Measurements from ENCODE around the gene TRPM2. TPM values are rescaled to one million over a fixed set of nuclear protein-coding genes. Genes with fewer than 3 reads are reported as not detected.

TRPM2 gene
- total RNA-seq, 4 donors from 2014 or later, result 2.9 to 7.0 (median 6.1) TPM

DNA sequence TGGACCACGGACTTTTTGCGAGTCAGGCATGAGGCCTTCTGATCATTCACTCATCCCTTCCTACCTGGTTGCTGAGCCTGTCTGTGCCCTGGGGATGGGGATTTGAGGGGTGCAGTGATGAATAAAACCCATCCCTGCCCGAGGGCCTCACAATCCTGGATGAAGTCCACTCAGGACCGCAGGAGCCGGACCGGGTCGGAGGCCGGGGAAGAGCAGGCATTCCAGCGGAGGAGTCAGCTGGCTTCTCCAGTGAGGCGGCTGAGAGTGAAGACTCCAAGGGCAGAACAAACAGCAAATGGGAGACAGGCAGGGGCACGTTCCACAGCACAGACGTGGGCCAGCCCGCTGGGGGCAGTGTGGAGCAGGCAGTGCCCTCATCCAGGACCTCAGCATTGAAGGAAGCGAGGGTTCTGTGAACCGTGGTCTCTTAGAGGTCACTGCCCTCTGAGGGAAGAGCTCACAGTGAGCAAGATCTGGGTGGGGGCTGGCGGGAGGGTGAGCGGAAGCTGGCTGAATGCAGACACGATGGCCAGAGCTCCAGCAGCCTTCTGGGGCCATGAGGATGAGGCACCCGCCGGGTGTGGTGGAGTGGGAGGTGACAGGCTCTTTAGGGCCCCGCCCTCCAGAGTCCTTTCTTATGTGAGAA is 91.0 kb downstream of the TRPM2 start:
- TF ChIP-seq, protein P1, sequence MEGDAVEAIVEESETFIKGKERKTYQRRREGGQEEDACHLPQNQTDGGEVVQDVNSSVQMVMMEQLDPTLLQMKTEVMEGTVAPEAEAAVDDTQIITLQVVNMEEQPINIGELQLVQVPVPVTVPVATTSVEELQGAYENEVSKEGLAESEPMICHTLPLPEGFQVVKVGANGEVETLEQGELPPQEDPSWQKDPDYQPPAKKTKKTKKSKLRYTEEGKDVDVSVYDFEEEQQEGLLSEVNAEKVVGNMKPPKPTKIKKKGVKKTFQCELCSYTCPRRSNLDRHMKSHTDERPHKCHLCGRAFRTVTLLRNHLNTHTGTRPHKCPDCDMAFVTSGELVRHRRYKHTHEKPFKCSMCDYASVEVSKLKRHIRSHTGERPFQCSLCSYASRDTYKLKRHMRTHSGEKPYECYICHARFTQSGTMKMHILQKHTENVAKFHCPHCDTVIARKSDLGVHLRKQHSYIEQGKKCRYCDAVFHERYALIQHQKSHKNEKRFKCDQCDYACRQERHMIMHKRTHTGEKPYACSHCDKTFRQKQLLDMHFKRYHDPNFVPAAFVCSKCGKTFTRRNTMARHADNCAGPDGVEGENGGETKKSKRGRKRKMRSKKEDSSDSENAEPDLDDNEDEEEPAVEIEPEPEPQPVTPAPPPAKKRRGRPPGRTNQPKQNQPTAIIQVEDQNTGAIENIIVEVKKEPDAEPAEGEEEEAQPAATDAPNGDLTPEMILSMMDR (IDR thresholded peaks at IDR 0.05; ENCODE audit: low read depth), result no peak

GRCh38 chr21:44445145-44445812 is 91.9 kb downstream of the TRPM2 start:
- TF ChIP-seq, protein P1 (IDR thresholded peaks at IDR 0.05; ENCODE audit: low read depth), result no peak

DNA sequence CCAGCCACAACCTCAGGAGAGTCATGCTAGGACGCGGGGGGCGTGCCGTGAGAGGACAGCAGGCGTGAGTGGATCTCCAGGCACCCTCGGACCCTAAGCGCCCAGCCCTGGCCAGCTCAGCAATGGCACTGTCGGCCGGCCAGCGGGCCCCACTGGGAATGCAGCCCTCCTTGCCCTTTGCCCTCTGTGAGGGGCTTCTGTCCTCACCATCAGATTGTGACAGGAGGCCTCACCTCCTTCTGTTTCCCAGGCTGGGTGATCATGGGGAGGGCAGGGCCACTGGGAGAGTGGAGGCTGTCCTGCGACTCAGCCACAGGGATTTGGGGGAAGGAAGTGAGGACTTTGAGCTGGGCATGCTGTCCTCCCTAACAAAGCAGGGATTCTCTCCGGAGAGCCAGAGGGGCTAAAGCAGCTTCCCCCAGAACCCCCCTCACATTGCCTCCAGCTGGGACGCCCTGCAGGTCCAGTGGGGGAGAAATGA is 95.3 kb downstream of the TRPM2 start:
- TF ChIP-seq, protein P1 (IDR thresholded peaks at IDR 0.05; ENCODE audit: low read depth), result no peak

- TF ChIP-seq, protein P1 (IDR thresholded peaks at IDR 0.05; ENCODE audit: low read depth), result no peak
Measured at GRCh38 chr21:44449473-44450363, 96.3 kb downstream of the TRPM2 start.

- TF ChIP-seq, protein P1 (IDR thresholded peaks at IDR 0.05; ENCODE audit: low read depth), result no peak
Measured at GRCh38 chr21:44450402-44450801, 97.0 kb downstream of the TRPM2 start.

DNA sequence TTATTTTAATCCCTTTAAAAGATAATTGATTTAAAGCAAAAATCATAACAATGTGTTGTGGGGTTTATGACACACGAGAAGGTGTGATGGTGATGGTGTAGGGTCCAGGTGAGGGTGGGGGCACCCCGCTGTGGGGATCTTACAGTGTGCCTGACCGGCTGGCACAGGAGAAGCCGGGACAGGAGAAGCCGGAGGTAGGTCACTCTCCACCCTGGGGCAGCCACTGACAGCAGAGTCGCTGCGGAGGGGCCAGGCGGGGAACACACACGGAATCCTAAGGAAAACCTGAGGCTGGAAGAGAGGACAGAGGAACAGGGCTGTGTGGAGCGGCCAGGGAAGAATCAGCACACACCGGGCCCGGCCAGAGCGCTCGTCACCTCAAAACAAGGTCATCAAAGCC is 97.6 kb downstream of the TRPM2 start:
- TF ChIP-seq, protein P1 (IDR thresholded peaks at IDR 0.05; ENCODE audit: low read depth), result no peak

GRCh38 chr21:44453120-44453519 is 99.7 kb downstream of the TRPM2 start:
- TF ChIP-seq, protein P1 (IDR thresholded peaks at IDR 0.05; ENCODE audit: low read depth), result no peak

Data from subcutaneous adipose tissue (tissue), 4 donors.